RPMI8226 (cell line): ENCODE results near the gene VWA2.

Experiments used
- DNase-seq: peaks from one replicate; pipeline ENCODE4 v3.0.0-alpha.2; 2015

The VWA2 gene

DNA sequence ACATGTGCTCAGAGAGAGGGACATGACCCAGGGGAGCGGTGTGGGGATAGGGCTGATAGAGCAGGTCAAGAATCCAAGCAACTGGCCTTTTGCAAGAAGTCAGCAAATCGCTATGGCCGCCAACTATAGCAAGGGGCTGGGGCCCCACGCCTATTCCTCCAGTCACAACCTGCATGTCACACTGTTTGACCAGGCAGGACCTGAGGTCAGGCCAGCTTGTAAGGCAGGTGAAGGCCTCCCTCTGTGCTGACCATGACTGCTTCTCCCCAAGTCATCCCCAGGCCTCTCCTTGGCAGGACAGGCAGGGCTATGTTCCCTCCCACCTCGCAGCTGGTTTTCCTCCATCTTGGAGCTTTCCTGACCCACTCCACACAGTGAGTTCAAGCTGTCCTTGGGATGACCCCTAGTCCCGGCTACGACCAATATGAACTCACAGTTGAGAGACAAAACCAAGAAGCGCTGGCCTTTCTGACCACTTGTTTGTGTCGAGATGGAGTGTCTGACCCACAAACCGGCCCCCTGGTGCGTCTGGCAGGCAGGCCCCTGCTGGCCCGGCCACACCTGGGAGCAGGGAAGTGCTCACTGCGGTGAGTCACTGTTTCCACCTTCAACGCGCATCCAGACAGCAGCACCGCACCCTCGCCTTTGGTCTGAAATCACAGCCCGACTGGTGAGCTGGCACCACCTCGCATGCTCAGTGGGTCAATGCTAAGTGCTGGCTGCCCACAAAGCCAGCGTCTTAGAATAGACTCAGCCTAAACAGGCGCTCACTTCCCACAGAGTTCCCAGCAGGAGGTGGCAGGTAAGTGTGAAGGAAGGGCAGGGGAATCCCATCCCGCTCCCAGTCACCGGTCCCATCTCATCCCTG, 81.4 kb downstream of the VWA2 start:
- DNase-seq = no peak

DNA sequence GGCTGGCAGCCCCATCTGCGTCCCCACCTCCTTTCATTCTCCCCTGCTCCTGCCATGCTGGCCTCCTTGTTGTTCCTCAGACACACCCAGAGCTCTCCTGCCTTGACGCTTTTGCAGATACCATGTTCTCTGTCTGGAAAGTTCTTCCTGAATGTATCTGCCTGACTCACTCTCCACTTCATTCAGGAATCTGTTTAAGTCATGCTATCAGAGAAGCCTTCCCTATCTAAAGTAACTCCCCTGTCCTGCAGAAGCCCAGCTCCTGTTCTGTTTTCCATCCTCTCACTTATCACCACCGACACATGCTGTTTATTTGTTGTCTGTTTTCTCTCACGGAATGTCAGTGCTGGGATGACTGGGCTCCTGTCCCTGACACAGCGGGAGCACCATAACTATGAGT, 83.3 kb downstream of the VWA2 start:
- DNase-seq = no peak

DNA sequence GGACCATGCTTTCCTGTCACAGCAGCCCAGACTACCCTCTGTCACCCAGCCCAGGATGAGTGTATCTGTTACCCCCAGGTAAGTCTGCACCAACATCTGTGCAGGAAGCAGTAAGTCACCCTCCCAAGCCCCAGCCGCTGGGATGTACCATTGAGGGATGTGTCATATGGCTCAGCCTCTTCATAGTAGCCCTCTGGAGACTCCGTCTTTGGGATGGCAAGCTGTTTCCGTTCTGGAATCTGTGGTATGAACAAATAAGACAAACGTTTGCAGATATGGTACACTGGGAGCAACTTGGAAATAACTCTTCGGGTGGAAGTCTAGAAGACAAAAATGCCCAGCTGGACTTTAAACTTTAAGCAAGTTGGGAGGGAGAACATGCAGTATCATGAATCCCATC, 84.0 kb downstream of the VWA2 start:
- no peak for DNase-seq

DNA sequence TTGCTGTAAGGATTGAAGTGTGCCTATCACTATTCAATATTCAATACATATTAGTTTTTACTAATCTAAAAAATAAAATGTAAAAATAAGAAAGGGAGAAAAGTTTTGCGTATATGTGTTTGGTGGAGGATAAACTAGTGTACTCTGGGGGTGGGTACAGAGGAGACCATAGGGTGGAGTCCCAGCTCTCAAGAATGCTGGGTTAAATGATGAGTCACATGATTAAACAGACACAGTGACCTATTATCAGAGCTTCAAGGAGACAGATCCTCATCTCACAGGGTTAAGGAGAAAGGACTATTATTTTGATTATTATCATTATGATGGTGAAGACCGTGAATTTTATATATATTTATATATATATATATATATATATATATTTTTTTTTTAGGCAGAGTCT, 87.7 kb downstream of the VWA2 start:
- no peak for DNase-seq

DNA sequence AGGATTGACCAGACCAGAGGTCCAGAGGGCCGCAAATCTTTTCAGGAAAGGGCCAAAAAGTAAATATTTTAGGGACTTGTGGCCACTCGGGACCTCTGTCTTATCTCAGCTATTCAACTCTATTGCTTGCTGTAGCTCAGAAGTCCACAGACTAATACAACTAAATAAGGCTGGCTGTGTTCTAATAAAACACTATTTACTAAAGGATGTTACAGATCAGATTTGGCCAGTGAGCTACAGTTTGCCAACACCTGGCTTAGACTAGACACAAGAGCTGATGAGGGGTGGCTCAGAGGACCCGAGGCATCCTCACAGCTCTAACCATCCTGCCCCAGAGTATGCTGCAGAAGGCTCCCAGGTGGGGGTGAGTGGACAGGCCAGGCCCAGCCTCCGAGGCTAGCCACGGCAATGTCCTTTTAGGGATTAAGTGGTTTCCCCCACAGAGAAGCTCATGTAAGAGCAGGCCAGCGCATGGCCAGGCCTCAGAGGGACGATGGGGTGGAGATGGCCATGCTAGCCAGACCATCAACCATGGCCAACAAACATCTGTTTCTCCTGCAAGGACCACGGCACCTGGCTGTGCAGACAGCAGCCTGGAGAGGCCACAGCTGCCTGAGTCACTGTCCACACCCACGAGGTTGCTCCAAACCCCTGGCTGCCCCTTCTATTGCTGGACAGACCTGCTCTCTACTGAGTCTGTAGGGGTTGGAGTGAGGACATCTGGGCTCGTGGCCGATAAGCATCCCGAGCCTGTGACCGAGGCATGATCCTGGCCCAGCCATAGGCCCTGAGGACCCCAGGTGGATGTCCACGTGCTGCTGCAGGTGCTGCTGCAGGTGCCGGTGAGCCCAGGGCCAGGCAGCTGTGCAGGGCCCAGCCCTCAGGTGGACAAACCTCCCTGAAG, 88.7 kb downstream of the VWA2 start:
- DNase-seq = peak; percentile 52

DNA sequence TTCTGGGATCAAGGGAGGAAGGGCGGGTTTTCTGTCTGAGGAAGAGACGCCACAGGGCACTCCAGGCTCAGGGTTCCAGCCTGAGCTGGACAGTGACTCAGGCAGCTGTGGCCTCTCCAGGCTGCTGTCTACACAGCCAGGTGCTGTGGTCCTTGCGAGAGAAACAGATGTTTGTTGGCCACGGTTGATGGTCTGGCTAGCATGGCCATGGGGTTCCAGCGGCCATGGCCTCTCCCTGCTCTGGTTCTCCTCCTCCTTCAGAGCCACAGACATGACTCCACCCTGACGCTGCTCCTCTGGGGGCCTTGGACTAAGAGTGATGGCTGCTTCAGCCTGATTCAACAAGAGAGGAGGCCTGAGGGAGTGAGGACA, 89.4 kb downstream of the VWA2 start:
- no peak for DNase-seq

DNA sequence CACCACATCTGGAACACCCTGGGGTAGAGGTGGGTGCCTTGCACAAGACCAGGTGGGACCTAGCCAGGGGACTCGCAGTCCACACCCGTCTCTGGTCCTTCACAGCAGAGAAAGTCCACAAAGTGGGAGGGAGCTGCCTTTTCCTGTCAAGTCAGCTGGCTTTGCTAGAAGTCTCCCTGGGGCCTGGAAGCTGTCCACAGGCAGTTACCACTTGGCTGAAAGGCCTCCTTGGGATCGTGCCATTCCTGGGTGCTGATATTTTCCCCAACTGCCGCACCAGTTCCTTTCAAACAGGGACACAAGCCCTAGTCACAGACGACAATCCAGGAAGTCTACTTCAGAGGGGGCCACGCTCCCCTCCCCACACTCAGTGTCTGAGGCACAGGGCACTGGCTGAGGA, 89.8 kb downstream of the VWA2 start:
- DNase-seq = no peak

DNA sequence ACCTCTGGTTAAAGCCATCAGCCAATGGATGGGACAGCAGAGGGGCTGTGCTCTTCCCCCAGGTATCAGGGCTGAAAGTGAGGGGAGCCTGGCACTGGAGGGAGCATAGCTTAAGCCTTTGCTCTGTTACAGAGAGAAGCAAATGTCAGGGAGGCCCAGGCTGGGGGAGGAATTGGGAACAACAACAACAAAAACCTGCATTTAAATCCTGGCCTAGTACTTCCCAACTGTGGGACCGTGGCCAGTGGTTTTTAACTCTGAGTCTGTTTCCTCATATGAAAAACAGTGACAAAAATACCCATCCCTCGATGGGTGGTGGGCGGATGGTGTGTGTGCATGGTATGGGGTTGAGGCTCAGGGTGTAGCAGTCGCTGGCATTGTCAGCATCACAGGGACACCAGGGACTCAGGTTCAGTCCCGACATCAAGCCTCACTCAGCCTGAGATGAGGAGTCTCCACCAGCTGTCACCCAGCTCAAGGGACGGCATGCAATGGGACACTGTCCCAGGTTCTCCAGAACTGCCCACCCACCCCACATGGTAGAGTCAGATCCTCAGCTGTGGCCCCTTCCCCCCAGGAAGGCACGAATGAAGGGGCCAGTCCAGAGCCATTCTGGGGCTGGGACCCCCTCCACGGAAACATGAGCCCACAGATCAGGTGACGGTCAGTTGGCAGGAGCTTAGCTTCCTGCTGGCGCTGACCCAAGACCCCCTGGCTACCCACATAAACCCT, 90.7 kb downstream of the VWA2 start:
- no peak for DNase-seq

DNA sequence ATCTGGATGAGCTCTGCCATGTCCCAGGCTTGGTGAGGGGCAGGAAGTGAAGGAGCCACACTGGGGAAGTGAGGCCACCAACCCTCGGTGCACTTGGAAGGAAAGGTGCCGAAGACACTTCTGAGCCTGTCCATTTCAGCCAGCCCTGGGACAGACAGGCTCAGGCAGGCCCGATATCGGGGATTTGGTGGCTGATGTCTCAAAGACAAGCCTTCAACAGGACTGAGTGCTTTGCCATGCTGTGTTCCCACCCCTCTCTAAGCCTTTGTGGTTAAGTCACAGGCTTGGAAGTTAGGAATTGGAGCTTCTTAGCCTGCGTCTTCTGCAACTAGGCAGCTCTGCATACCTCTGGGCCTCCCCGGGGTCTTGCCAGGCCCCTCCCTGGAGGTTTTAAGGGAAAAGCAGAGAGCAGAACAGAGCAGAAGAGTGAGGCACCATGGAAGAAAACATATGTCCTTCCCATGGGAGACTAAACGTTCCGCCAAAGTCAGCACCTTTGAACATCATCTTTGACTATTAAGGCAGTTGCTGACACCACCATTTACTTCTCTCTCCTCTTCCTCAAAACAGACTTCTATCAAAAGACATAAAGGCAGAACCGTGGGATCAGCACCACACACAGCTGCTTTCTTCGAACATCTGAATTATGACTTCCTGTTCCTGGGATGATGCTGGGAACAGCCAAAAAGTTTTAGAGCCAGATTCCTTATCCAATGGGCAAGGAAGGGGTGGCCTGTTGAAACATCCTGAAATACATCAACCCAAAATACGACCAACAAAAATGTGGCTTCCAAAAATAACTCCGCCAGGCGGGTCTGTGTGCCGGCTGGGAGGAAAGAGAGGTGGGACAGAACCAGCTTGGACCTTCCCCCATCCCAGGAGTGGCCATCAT, 93.5 kb downstream of the VWA2 start:
- DNase-seq = peak; percentile 32

DNA sequence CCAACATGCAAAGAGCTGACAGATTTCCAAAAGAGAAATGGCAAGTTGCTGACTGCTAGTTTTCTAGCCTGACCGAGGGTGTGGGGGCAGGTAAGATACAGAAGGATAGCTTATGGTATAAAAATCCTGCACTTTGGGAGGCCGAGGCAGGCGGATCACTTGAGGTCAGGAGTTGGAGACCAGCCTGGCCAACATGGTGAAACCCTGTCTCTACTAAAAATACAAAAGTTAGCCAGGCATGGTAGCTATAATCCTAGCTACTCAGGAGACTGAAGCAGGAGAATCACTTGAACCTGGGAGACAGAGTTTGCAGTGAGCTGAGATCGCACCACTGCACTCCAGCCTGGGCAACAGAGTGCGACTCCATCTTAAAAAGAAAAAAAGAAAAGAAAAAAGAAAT, 94.4 kb downstream of the VWA2 start:
- DNase-seq = peak; percentile 63

DNA sequence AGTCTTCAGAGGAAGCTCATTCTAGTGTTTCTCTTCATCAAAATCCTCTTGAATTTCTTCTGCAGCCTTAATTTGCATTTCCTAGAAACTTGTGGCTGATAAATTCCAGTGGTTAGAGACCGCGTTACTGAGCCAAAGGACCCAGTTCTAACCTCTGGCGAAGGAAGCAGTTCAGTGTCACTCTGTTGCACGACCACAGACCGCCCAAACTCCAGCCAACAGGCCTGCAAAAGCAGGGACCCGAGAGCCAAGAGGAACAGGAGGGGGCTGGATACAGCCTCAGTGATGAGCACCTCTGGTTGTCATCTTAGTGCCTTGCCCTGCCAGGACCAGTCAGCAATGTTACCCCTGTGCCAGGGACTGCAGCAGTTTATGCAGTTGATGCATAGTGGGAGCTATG, 95.2 kb downstream of the VWA2 start:
- peak; percentile 65 for DNase-seq

DNA sequence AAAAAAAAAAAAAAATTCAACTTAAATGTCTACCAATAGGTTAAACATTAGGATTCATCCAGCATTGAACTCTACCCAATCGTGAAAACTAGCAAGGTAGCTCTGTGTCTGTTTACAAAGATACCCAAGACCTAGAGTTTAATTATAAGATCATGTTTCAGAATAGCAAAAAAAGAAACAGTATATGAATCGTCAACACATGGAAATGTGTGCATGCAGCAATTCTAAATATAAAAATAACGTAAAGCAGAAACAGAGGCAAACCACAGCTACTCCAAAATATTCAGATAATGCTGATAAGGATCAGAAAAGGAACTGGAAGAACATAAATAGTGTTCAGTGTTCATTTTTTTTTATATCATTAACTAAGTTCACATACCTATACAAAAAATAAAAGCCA, 96.6 kb downstream of the VWA2 start:
- DNase-seq = peak; percentile 45

DNA sequence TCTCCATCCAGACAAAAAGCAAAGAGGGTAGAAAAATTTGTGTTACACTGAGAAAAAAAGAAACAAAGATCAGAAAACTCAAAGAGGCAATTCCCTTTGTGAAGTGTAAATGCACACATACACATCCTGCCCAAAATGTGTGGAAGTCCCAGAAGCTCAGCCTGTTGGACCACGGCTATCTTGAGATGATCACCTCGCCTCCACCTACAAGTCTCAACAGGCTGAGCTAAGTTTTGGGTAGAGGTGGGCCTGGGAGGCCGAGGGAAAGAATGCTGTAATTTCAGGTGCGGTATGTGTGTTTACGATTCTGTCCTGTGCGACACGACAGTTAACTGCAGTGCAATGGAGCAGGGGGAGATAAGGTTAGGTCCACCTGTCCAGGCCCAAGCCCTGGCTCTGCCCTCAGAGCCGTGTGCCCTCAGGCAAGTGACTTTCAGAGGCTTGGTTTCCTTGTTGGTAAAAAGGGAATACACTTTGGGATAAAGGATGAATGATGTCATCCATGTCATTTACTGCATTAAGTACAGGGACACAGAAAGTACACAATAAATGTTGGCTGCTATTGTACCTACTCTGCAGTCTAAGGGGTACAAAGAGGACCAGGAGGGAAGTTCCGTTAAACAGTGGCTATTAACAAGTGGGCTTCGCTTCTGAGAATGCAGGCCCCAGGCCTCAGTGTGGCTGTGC, 97.9 kb downstream of the VWA2 start:
- no peak for DNase-seq

DNA sequence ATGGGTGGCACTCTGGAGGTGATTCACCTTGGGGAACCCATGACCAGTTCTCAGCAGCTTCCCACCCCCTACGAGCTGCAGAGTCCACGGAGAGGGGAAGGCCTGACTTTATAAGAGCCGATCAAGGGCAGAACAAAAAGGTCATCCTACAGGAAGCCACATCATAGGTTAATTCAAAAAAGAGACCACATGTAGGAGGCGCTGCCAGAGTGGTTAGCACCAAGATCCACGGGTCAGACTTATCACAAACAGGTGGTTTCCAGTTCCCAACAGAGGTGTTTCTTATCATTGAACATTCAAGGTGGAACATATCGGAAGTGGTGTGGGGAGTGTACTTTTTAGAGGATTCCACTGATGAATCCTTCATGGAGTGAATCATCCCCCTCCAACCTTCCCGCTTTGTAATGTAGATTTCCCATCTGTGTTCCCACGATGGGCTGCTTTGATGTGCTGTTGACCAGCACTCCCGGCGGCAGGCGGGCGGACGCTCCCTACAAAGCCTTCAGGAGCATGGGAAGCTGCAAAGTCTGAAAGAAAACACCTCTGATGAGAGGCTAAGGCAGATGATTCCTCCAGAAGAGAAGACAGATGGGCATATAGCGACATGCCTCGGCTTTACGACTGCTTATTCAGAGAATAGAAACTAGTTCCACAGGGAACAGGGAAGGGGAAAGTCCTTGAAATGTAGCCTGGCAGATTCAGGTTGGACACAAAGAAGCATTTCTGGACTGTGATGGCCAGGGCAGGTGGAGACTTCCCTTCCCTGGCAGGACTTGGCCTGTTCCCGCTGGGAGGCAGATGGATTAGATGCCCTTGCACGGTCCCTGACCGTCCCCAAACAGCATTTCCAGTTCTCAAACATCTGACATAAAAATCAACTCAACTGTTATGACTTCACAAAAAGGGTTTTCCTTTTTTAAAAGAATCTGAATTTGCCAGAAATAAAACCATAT, 98.7 kb downstream of the VWA2 start:
- no peak for DNase-seq

DNA sequence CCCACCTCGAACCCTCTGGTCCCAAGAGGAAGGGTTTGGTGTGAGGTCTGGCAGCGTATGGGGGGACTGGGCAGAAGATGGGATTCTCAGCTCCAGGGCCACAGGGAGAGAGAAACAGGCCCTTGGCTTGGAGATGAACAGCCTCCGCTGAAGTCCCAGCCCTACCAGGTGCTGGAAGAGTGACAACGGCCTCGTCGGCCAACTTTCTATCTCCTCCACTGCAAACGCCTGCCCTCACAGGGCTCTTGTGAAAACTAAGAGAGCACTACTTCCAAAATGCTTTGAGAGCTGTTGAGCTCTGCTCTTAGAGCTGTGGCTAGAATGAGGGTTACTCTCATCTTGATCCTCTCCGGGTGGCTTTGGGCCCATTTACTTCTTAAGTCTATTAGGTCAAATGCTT, 101.8 kb downstream of the VWA2 start:
- no peak for DNase-seq
